ENCODE results near the gene NEK6. TPM values are rescaled to one million over a fixed set of nuclear protein-coding genes. Genes with fewer than 3 reads are reported as not detected.

Gene NEK6
- total RNA-seq, 2 donors from 2014 or later: 3.1 to 5.4 TPM

DNA sequence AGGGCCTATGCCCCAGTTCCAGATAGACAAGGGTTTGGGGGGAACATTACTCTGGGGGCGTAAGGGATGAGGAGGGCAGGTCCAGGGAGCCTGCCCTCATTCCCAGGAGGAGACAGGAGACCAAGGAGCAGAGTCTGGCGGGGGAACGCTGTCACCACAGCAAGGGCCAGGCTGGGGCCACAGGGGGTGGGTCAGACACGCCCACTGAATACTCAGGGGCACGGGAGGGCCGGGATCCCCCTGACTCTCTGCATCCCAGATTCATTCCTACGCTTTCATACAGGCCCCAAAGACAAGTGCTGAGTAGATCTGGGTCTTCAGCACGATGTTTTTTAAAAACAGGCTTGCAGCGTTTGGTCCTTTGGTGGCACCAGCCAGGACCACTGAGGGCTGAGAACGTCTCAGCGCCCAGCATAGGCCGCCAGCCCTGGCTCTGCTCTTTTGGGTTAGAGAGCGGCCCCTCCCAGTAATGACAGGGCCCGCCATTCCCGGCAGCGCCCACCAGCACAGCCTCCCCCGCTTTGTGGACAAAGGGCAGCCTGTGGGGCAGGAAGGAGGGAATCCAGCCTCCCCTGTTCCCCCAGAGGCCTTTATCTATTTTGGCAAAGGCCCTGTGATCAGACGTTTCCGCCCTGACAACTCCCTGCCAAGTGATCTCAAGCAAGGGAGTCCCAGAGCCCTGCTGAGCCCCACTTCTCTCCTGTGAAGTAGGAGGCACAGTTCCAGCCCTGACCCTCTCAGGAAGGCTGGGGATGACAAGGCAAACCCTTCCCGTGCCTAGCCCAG is 24.9 kb downstream of the NEK6 start:
- no peak for ATAC-seq
- no peaks in the 10 kb centered on the region for H3K36me3 Mint-ChIP-seq
- no peaks in the 10 kb centered on the region for H3K9me3 Mint-ChIP-seq
- DNase-seq (ENCODE audit: low spot score in 2 of 2): no peak
- H3K27ac Mint-ChIP-seq: no peak overlapping the region

DNA sequence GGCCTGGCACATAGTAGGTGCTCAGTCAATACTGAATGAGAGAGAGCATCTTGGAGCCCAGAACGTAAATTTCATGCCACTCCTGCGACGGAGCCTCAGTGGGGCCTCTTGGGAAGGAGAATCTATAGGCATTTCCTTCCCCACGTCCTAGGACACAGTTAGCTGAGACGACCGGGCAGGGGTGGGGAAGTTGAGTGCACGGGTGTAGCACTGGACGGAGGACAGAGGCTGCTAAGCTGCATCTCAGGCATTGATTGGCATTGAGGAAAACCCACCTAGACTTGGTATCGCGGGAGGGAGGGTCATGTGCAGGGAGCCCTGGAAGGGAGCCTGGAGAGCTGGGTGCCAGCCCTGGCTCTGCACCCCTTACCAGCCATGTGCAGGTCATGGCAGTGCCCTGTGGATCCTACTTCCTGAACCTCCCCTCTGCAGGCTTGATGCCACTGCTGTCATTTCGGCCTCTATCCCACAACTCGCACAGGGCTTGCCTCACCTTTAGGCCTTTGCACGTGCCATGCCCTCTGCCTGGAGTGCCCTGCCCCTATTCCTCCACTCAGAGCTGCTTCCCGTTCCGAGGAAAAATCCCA is 25.6 kb downstream of the NEK6 start:
- DNase-seq (ENCODE audit: low spot score in 2 of 2): no peak
- Mint-ChIP-seq H3K9me3 (no peaks in the 10 kb centered on the region), H3K27ac (no peak overlapping the region), H3K36me3 (no peaks in the 10 kb centered on the region)
- ATAC-seq: no peak

DNA sequence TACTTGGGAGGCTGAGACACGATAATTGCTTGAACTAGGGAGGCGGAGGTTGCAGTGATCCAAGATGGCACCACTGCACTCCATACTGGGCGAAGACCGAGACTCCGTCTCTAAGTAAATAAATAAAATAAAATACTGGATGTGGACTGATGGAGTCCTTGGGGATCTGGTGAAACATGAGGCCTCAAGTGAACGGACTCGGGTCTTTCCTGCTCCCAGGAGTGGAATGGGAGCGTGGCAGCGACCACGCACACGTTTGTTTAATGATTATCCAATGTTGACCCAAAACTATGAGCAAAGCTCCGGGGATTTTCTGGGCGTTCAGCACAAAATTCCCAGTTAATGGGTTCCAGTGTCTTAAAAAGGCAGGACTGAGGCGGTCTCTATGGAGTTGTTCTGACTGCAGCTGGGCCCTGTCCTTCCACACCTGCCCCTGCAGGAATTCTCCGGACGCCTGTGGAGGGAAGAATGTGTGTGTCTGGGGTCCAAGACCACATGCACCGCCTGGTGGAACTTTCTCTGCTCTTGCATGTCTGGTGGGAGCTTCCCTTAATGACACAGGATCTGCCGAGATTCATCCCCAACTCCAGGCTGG is 26.6 kb downstream of the NEK6 start:
- no peaks in the 10 kb centered on the region for H3K36me3 Mint-ChIP-seq
- DNase-seq (ENCODE audit: low spot score in 2 of 2) (no peak), ATAC-seq (no peak)
- H3K27ac Mint-ChIP-seq: no peak overlapping the region
- no peaks in the 10 kb centered on the region for H3K9me3 Mint-ChIP-seq

DNA sequence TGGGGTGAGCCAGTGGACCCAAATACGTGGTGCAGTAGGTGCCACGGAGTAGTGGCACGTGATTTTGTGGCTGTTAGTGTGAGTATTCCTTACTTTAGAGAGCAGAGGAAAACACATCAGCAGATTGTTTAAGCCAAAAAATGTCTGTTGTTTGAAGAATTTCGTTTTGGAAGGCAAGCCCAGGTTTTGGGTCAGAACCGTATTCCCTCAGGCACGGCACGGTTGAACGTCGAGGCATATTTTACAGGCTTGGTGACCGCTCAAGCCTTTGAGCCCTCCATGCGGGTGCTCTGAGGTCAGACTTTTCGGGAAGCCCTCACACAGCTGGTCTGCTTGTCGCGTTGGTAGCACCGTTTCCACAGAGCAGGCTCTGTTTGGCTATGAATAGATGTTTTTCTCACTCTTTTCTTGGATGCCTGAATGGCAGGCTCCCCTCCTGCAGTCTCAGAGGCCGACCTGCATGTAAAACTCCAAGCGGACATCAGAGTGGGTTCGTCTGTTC is 27.2 kb downstream of the NEK6 start:
- H3K27ac Mint-ChIP-seq: peak overlapping the region in 1 of 2 donors; percentile 90
- ATAC-seq (no peak), DNase-seq (ENCODE audit: low spot score in 2 of 2) (no peak)
- no peaks in the 10 kb centered on the region for H3K9me3 Mint-ChIP-seq
- H3K36me3 Mint-ChIP-seq: no peaks in the 10 kb centered on the region

DNA sequence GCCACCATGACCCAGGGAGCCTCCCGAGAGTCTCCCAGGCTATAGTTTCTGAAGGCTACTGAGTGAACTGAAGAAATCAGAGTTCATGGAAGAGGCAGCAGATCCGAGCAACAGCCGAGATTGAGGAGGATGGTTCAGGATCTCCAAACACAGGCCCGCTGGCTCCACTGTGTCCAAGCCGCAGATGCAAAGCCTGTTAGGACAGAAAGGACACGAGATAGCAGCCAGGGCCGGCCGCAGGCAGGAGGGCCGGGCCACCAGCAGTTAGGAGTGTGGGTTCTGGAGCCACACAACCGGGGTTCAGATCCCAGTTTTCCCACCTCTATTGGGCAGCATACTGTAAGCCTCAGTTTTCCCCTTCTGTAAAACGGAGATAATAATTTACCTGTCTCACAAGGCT is 27.7 kb downstream of the NEK6 start:
- DNase-seq (ENCODE audit: low spot score in 2 of 2) (no peak), ATAC-seq (no peak)
- Mint-ChIP-seq H3K27ac (peak overlapping the region in 1 of 2 donors; percentile 90), H3K9me3 (no peaks in the 10 kb centered on the region), H3K36me3 (no peaks in the 10 kb centered on the region)

DNA sequence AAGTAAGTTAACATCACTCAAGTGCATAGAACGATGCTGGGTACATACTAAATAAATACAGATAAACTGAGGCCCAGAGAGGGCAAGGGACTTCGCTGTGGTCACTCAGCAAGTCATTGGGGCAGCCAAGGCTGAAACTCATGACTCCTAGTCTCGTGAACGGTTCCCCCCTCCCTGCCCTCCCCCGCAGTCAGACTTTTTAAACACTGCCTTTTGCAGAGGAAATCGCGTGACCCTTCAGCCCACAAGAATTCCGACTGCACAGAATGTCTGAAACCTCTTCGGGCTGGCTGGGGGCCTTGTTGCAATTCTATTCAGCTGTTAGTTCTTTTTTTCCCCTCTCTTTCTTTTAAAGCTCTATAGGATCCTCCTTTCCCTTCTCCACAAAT is 28.1 kb downstream of the NEK6 start:
- H3K27ac Mint-ChIP-seq: peak overlapping the region; percentile 90 to 94
- no peaks in the 10 kb centered on the region for H3K36me3 Mint-ChIP-seq
- ATAC-seq: peak; percentile 53 to 57
- peak in 1 of 2 donors; percentile 12 for DNase-seq (ENCODE audit: low spot score in 2 of 2)
- no peaks in the 10 kb centered on the region for H3K9me3 Mint-ChIP-seq

DNA sequence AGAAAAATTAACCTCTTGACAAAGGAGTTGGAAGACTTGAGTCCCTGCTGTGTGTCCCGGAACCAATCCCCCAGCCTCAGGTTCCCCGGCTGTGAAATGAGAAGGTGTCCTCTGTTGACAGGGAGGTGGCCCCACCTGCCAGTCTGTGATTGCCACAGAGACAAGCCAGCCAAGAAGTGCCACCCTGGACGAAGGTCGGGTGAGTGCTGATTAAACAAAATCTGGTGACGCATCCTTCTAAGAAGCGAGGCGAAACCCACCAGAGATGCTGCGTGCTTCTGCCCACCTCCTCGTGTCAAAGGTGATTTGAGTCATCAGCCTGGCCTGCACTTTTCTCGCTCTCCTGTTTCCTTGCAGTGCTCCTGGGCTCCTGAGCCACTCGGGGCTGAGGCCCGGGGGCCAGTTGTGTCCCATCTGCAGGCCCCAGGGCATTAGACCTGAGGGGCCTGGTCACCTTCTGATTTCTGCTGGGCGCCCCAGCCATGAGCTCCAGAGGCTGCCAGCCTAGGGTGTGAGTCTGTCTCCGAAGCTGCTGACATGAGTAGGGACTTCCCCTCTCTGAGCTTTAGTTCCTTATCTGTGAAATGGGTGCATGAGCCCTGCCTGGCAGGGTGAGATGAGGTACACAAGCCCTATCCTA is 28.7 kb downstream of the NEK6 start:
- Mint-ChIP-seq H3K36me3 (no peaks in the 10 kb centered on the region), H3K9me3 (no peaks in the 10 kb centered on the region)

DNA sequence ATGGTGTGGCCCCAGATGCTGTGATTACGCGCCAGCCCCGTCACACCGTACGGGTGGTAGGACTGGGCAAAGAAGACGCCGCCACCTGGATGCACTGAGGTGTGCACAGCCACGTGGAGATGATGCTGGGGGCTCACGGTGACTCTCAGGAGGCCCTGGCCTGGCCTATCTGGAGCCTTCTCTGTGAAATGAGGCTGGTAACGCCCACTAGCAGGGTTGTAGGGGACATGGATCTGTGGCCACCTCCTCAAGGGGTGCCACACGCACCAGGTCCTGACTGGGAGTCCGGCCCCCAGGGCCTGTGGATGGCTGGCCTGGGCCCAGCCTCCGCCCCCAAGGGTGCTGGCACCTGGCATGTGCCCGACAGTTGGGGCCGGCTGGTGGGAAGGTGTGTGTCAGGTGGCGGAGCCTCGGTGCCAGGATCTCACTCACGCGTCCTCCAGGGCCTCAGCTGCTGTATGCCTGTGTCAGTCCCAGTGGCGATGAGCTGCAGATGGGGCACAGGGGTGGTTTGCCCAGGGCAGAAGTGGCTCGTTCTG is 32.4 kb downstream of the NEK6 start:
- Mint-ChIP-seq H3K27ac (no peak overlapping the region), H3K9me3 (no peaks in the 10 kb centered on the region), H3K36me3 (no peaks in the 10 kb centered on the region)
- ATAC-seq (no peak), DNase-seq (ENCODE audit: low spot score in 2 of 2) (no peak)

More for the DNA sequence above, 28.7 kb downstream of the NEK6 start:
- DNase-seq (ENCODE audit: low spot score in 2 of 2) (peak; percentile 15 to 73), ATAC-seq (peak; percentile 77 to 80)
- H3K27ac Mint-ChIP-seq: peak overlapping the region; percentile 90 to 94

DNA sequence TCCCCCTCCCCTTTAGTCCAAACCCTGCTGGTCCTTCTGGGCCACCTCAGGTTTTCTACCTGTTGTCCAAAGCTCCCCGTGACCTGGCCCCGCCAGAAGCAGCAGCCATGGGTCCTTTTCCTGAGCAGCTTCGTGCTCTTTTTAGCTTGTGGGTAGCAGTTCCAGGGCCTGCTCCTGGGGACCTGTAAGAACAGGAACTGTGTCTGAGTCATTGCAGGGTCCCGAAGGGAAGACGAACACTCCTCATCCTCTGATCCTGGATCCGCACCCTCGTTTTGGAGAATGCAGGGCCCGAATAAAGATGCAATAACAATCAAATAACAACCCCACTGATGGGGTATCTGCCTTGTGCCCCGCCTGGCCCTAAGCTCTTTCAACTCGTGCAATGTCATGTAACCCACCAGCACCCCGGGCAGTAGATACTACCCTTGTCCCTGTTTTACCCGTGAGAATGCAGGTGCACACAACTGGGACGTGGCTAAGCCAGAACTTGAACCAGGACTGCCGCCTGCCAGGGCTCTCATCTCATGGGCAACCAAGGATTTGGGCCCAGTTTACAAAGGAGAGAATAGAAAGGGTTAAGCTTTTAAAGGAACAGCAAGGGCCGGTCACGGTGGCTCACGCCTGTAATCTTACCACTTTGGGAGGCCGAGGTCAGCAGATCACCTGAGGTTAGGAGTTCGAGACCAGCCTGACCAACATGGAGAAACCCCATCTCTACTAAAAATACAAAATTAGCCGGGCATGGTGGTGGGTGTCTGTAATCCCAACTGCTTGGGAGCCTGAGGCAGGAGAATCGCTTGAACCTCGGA is 33.2 kb downstream of the NEK6 start:
- H3K27ac Mint-ChIP-seq: no peak overlapping the region
- no peaks in the 10 kb centered on the region for H3K36me3 Mint-ChIP-seq
- DNase-seq (ENCODE audit: low spot score in 2 of 2) (no peak), ATAC-seq (no peak)
- H3K9me3 Mint-ChIP-seq: no peaks in the 10 kb centered on the region

DNA sequence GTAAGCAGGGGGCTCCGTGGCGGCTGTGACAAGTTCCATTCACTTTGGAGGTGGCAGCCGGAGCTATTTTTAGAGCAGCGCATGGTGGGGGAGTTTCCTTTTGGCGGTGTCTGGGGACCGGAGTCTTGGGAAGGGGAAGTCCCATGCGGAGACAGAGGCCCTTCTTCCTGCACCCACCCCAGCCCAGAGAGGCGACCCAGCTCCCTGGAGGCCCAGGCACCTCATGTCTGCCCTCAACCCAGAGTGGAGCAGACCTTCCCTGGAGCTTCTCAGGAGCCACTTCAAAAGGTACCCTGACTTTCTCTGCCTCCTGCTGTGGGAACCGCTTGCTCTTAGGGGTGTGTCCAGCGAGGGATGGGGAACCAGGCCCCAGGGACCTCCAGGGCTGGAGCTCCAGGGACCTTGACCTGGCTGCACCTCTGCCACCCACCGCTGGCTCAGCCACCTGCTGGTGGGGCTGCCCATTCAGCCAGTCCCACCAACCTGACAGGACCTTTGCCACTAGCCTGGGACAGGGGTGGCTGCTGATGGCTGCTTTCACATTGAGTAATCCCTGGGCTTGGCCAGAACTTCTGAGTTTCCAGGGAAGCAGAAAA is 34.1 kb downstream of the NEK6 start:
- Mint-ChIP-seq H3K9me3 (no peaks in the 10 kb centered on the region), H3K36me3 (no peaks in the 10 kb centered on the region), H3K27ac (no peak overlapping the region)
- ATAC-seq (peak; percentile 69 to 74), DNase-seq (ENCODE audit: low spot score in 2 of 2) (peak in 1 of 2 donors; percentile 15)

DNA sequence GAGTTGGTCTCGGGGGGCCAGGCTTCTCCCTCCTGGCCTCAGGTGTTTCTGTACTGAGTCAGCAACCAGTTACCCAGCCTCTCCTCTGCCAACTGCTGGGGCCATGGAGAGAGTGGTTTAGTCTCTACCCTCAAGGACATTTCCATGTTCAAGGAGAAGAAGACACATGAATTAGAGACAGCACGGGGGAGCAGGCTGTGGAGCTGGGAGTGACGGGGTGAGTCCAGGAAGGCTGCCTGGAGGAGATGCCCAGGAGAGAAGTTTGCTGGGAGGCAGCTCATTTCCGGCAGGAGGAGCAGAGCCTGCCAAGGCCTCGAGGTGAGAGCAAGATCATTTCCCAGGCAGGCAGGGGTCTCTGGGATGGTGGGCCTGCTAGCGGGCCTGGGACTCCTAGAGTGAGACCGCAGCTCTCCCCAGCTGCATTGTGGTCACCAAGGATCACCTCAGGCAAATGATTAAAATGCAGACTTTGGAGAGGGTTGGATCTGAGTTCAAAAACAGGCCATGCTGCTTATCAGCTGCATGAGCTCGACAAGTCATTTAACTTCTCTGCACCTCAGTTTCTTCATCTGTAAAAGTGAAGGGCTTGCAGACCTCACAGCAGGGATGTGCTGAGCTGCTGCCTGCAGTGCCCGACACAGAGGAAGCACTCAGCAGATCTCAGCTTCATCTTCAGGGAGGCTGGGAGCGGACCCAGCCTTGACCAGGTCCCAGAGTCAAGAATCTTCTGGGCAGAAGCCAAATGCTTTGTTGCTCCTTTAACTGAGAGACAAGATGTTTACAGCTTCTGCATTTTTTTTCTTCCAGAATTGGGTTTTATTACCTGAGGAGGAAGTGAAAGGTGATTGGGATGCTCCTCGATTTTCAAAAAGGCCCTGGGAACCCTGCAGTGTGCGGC is 35.2 kb downstream of the NEK6 start:
- H3K27ac Mint-ChIP-seq: no peak overlapping the region
- no peaks in the 10 kb centered on the region for H3K36me3 Mint-ChIP-seq
- H3K9me3 Mint-ChIP-seq: no peaks in the 10 kb centered on the region
- DNase-seq (ENCODE audit: low spot score in 2 of 2) (no peak), ATAC-seq (no peak)

DNA sequence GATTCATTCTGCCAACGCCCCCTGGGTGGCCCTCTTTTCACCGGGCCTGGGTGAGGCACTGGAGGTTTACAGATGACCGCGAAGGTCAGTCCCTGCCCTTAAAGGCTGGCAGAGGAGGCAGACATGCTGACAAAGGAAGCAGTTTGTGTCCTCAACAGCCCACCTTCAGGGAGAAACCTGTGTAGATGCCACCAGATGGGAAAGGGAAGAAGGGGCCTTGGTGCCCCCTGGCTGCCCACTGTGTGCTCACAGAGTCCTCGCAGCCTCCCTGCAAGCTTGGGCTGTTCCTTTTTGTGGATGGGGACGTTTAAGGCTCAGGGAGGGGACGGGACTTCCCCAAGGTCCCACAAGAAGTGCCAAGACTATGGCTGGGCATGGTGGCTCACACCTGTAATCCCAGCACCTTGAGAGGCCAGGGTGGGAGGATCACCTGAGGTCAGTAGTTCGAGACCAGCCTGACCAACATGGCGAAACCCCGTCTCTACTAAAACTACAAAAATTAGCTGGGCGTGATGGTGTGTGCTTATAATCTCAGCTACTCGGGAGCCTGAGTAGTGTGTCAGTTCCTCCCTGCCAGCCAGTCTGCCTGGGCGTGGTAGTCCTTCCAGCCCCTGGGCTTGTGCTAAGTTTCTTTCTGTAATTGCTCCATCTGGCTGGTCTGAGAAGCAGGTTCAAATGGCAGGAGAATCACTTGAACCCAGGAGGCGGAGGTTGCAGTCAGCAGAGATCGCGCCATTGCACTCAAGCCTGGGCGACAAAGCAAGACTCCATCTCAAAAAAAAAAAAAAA is 36.2 kb downstream of the NEK6 start:
- Mint-ChIP-seq H3K36me3 (no peaks in the 10 kb centered on the region), H3K27ac (no peak overlapping the region), H3K9me3 (no peaks in the 10 kb centered on the region)
- ATAC-seq (no peak), DNase-seq (ENCODE audit: low spot score in 2 of 2) (peak in 1 of 2 donors; percentile 15)

DNA sequence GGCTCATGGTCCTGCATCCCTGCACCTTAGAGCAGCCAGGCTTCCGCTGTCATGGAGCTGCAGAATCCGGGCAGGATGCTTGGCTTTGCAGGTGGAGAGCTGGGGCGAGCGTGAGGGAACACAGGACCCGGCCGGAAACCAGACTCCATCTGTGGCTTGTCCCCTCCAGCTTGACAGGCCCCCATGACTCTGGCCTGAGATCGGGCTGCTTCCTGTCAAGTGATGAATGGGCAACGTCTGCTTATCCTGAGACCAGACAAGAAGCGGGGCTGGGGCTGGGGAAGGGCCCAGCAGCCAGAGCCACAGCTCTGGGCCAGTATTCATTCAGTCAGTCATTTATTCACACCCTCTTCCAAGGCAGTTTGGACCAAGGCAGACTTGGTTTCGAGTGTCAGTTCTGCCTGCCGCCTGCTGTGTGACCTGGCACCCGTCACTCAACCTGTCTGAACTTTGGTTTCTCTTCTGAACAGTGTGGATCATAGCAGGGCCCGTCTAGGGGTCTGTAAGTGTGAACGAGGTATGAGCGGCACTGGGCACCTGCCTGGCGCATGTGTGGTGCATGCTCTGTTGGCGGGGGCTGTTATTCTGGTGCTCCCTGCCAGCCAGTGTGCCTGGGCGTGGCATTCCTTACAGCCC is 37.5 kb downstream of the NEK6 start:
- H3K9me3 Mint-ChIP-seq: no peaks in the 10 kb centered on the region
- H3K27ac Mint-ChIP-seq: no peak overlapping the region
- DNase-seq (ENCODE audit: low spot score in 2 of 2) (no peak), ATAC-seq (no peak)
- H3K36me3 Mint-ChIP-seq: no peaks in the 10 kb centered on the region

DNA sequence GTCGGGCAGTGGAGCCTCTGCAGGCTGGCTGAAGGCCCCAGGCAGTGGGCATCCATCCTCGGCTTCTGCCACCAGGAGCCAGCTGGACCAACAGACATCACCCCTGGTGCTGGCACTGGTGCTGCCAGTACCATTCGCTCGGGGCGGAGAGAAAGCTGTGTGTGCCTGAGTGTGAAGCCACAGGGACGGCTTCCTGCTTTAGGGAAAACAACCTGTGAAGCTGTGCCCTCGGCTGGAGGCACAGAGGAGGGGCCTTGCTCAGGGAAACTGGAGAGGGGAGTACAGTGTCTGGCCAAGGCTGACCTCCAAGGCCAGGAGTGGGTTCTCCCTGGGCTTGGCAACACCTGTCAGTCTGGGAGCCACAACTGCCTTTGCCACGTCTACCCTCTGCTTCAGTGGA is 38.3 kb downstream of the NEK6 start:
- Mint-ChIP-seq H3K36me3 (no peaks in the 10 kb centered on the region), H3K27ac (no peak overlapping the region), H3K9me3 (no peaks in the 10 kb centered on the region)
- no peak for ATAC-seq
- DNase-seq (ENCODE audit: low spot score in 2 of 2): no peak

Data from activated naive CD4-positive, alpha-beta T cell treated with anti-CD3 and anti-CD28 coated beads, Interleukin-2, amount 50 U/mL, for 72 hours (primary cell).